Heart right ventricle (tissue), 16 donors: ENCODE data around the gene VPS13D. TPM values are rescaled to one million over a fixed set of nuclear protein-coding genes. Genes with fewer than 3 reads are reported as not detected.

Experiments used
- ATAC-seq, 8 donors: fragments of 200-7000 bp; cut with Tn5 transposase; one replicate each; pipeline ENCODE4 v1.9.1; 2020; ENCODE audit warnings: mild to moderate bottlenecking in 8 of 8, moderate library complexity in 8 of 8, moderate number of reproducible peaks in 1 of 8
- DNase-seq, 2 donors: peaks; one replicate each; pipeline ENCODE4 v3.0.0-alpha.2; 2020
- H3K27ac ChIP-seq, 10 donors: fragments of 200-600 bp; sonication (generic) in 2 of 10; one replicate each; pipeline versions ENCODE4 v1.5.0 to v1.8.0; 2020 to 2022; ENCODE audit warnings: mild to moderate bottlenecking in 3 of 10
- H3K27me3 ChIP-seq, 7 donors: fragments of 200-600 bp; one replicate each; pipeline ENCODE4 v1.8.0; 2021 to 2022; ENCODE audit warnings: mild to moderate bottlenecking in 2 of 7
- H3K36me3 ChIP-seq, 9 donors: fragments of 200-600 bp; sonication (generic) in 1 of 9; one replicate each; pipeline versions ENCODE4 v1.5.0 to v1.8.0; 2020 to 2022; ENCODE audit warnings: mild to moderate bottlenecking in 2 of 9
- H3K4me1 ChIP-seq, 9 donors: fragments of 200-600 bp; sonication (generic) in 1 of 9; one replicate each; pipeline versions ENCODE4 v1.5.0 to v1.8.0; 2020 to 2022; ENCODE audit warnings: mild to moderate bottlenecking in 4 of 9
- H3K4me3 ChIP-seq, 10 donors: fragments of 200-600 bp; sonication (generic) in 2 of 10; one replicate each; pipeline versions ENCODE4 v1.5.0 to v1.8.0; 2020 to 2022; ENCODE audit warnings: mild to moderate bottlenecking in 7 of 10, moderate library complexity in 2 of 10
- H3K9me3 ChIP-seq, 11 donors: fragments of 200-600 bp in 10 of 11; sonication (generic) in 2 of 11; one replicate each; pipeline versions ENCODE4 v1.5.0 to v1.8.0; 2013 to 2022; ENCODE audit warnings: mild to moderate bottlenecking in 2 of 11, control low read depth in 1 of 11, moderate library complexity in 1 of 11
- CTCF ChIP-seq, 9 donors: fragments of 200-600 bp; sonication (generic) in 2 of 9; IDR thresholded peaks; one replicate each; pipeline versions ENCODE4 v1.5.0 to v1.8.0; 2021 to 2022; ENCODE audit warnings: antibody characterized with exemption in 9 of 9, mild to moderate bottlenecking in 5 of 9, moderate library complexity in 1 of 9
- WGBS, 2 donors: extraction: QIAGEN DNeasy Blood & Tissue Kit; methylation state at CpG; one replicate each; pipeline ENCODE4 v1.1.7; 2013; ENCODE audit warnings: inconsistent platforms in 1 of 2; 5-methylcytosine and 5-hydroxymethylcytosine counted together
- intact Hi-C, 10 donors: fragments of 100-400 bp; cut with DNase I; formaldehyde crosslinking; loops; one replicate each; pipeline versions ENCODE4 v1.11.1 to v1.14.2; 2022
- polyA plus RNA-seq, 2 donors: library from polyadenylated mRNA; stranded (reverse); fragments of 200-250 nt; gene quantifications; one replicate each; pipeline ENCODE4 v1.2.3, GENCODE V29; 2013
- total RNA-seq, 10 donors: library from RNA; stranded (reverse); fragmentation: NEBNext Ultra II Directional in 3 of 10; extraction: Animal tissue kit (Norgen Biotek cat#: 25700) in 3 of 10; gene quantifications; one replicate each; pipeline versions ENCODE4 v1.2.1 to v1.2.4, GENCODE V29; 2021 to 2023
- donor health status: Arrhythmogenic right ventricular cardiomyopathy.
- donor health status: ischemic (EF 13 %, LVEDD 7.1; RV severe dilation, severe dysfunction).
- donor health status: healthy with polysubstance abuse.
- donor health status: DM: no; HTN: yes; CAD: no.
- donor health status: DM: no; HTN: no; CAD: no.
- donor health status: ischemic (EF 25% LVEDD 6.9; RV normal size, moderate dysfunction).
- donor health status: ischemic (EF 25% LVEDD 5.7; RV mildly dilated, moderate dysfunction).
- donor health status: healthy.
- donor health status: DM: yes; HTN: yes; CAD: no.
- donor health status: Ischemic cardiomyopathy.
- donor health status: ischemic (EF 35%, LVEDD 5.7; RV mildly dilated, moderate dysfunction).
- donor health status: nonischemic (EF 11% LVEDD 7.7; RV severe dilation, severe dysfunction).
- donor health status: DM: yes; HTN: yes; CAD: no.
- donor health status: PGD.
- donor health status: ischemic (EF 29% LVEDD 5.4; RV normal size, mild dysfunction).
- donor health status: nonischemic (EF 23%, LVEDD 6.1; RV moderate dilation, normal function).

VPS13D gene
- total and polyA plus RNA-seq, 12 donors = 36.9 to 161 (median 83.3) TPM

GRCh38 chr1:12229386-12229834, 420 bp upstream of the VPS13D start:
- no peaks in the 10 kb centered on the region for H3K9me3 ChIP-seq
- peak overlapping the region in 6 of 10 donors; percentile 95 to 98 (median 97) for H3K27ac ChIP-seq
- peaks cover 2 to 29% (median 16%) of the 10 kb centered on the region in 9 donors for H3K4me1 ChIP-seq
- intact Hi-C loops = no loop called here
- peaks cover 0 to 9% (median 0%) of the 10 kb centered on the region in 9 donors for H3K36me3 ChIP-seq
- no peaks in the 10 kb centered on the region for H3K27me3 ChIP-seq
- TF ChIP-seq CTCF (IDR thresholded peaks at IDR 0.05) = no peak
- no peak for DNase-seq
- peak in 3 of 8 donors; percentile 1 to 5 (median 2) for ATAC-seq
- WGBS, 2 donors = 63 to 64% methylated on average over 13 of the region's 13 CpGs
- peak overlapping the region in 9 of 10 donors; percentile 71 to 100 (median 99) for H3K4me3 ChIP-seq

GRCh38 chr1:12230549-12231275, 882 bp downstream of the VPS13D start:
- Histone ChIP-seq H3K27ac (peak overlapping the region; percentile 72 to 98 (median 96)), H3K4me1 (peaks cover 2 to 29% (median 16%) of the 10 kb centered on the region in 9 donors), H3K4me3 (peak overlapping the region; percentile 71 to 100 (median 98)), H3K27me3 (no peaks in the 10 kb centered on the region), H3K36me3 (peaks cover 0 to 22% (median 12%) of the 10 kb centered on the region in 9 donors), H3K9me3 (no peaks in the 10 kb centered on the region)
- TF ChIP-seq CTCF (IDR thresholded peaks at IDR 0.05) = no peak
- intact Hi-C loops = no loop called here
- peak; percentile 56 to 64 for DNase-seq
- WGBS, 2 donors = 1% methylated on average over 26 to 36 of the region's 36 CpGs
- ATAC-seq = peak; percentile 66 to 89 (median 83)

GRCh38 chr1:12231276-12231595, 1.4 kb downstream of the VPS13D start:
- intact Hi-C loops = no loop called here
- ATAC-seq = no peak

GRCh38 chr1:12232221-12232620, 2.4 kb downstream of the VPS13D start:
- 60 to 70% methylated on average over 2 of the region's 2 CpGs for WGBS, 2 donors
- peak; percentile 30 to 46 for DNase-seq
- no peak overlapping the region for H3K4me3 ChIP-seq
- H3K27ac ChIP-seq = peak overlapping the region in 2 of 10 donors; percentile 42 to 97
- H3K36me3 ChIP-seq = peaks cover 0 to 37% (median 16%) of the 10 kb centered on the region in 9 donors
- intact Hi-C loops = loop anchor here in 1 of 10 donors (2.0 kb wide), 1 partner anchor 45 kb away; no protein-coding TSS in a partner anchor
- no peak for TF ChIP-seq CTCF (IDR thresholded peaks at IDR 0.05)
- peak in 3 of 8 donors; percentile 19 to 42 (median 20) for ATAC-seq
- H3K9me3 ChIP-seq = no peaks in the 10 kb centered on the region
- no peaks in the 10 kb centered on the region for H3K27me3 ChIP-seq
- H3K4me1 ChIP-seq = peaks cover 2 to 29% (median 16%) of the 10 kb centered on the region in 9 donors

More at GRCh38 chr1:12231276-12231595, 1.4 kb downstream of the VPS13D start:
- Histone ChIP-seq H3K27ac (peak overlapping the region; percentile 72 to 98 (median 96)), H3K9me3 (no peaks in the 10 kb centered on the region), H3K4me3 (peak overlapping the region; percentile 71 to 100 (median 98)), H3K4me1 (peaks cover 2 to 29% (median 16%) of the 10 kb centered on the region in 9 donors), H3K27me3 (no peaks in the 10 kb centered on the region), H3K36me3 (peaks cover 0 to 28% (median 16%) of the 10 kb centered on the region in 9 donors)
- no peak for TF ChIP-seq CTCF (IDR thresholded peaks at IDR 0.05)
- 11 to 24% methylated on average over 4 of the region's 4 CpGs for WGBS, 2 donors
- no peak for DNase-seq
